Ureter (tissue), 1 donor: ENCODE data around the gene DBNDD1. TPM values are rescaled to one million over a fixed set of nuclear protein-coding genes. Genes with fewer than 3 reads are reported as not detected.
"Not testable (repeated sequence)": the region's sequence is repeated elsewhere in the genome, so short reads cannot be mapped to it uniquely, and the experiment has no call there.

Experiments used
- DNase-seq: peaks from one replicate; pipeline ENCODE4 v3.0.0-alpha.2; 2020; ENCODE audit warnings: low spot score
- total RNA-seq: library from RNA; stranded (reverse); gene quantifications from one replicate; pipeline ENCODE4 v1.2.4, GENCODE V29; 2023
- donor health status: DM: yes; HTN: yes; CAD: no.

Gene DBNDD1
- total RNA-seq, 1 donor from 2014 or later, result 3.0 TPM

GRCh38 chr16:89988951-89989350 is 30.3 kb downstream of the DBNDD1 start:
- no peak for DNase-seq

DNA sequence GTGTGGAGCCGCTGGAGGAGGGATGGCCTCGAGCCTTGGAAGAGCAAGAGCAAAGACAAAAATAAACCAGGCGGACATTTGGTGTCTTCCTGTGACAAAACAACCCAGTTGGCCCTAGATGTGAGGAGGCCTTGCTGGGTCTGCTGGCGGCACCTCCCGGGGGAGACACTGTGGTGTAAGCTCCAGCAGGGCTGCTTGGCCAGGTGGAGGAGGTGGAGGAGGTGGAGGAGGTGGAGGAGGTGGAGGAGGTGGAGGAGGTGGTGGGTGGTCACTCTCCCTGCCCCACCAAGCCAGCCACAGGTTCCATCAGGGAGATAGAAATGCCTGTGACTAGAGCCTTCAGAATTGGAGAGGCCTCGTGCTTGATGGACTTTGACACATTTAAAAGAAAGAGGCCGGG is 32.1 kb downstream of the DBNDD1 start:
- no peak for DNase-seq

DNA sequence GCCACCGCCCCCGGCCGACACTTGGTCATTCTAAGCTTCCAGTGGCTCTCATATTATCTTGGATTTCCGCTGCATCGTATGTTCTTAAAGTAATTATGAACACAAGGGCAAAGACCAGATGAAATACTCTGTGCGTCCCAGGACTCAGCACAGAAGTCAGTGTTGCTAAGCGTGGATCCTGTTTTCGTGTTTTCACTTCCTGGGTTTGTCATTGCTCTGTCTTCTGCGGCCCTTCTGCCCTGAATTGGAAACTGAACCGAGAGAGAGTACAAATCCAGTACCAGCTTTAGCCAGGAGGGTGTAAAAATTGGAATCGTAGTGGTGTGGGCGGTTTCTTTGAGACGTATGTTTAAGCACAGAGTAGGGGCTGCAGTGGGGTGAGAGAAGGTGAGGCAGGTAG is 32.7 kb downstream of the DBNDD1 start:
- DNase-seq, result no peak

- no peak for DNase-seq
Observed at GRCh38 chr16:89985219-89985618, 34.0 kb downstream of the DBNDD1 start.

- DNase-seq, result no peak
Observed at GRCh38 chr16:89984216-89984615, 35.0 kb downstream of the DBNDD1 start.

- DNase-seq, result no peak
Observed at GRCh38 chr16:89983536-89983935, 35.7 kb downstream of the DBNDD1 start.

DNA sequence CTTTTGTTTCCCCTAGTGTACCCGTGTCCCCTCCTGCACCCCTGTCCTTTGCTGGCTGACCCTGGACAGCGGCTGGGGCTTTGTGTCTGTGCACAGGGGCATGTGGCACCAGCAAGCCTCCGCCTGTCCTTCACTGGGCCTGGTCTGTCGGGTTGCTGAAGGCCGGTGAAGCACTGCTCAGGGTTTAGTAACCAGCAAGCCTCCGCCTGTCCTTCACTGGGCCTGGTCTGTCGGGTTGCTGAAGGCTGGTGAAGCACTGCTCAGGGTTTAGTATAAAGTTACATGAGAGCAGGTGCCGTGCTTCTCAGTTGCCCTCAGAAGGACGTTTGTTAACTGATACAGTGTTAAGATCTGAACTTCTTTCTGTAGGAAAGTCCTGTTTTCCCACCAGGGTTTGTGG is 36.9 kb downstream of the DBNDD1 start:
- no peak for DNase-seq

DNA sequence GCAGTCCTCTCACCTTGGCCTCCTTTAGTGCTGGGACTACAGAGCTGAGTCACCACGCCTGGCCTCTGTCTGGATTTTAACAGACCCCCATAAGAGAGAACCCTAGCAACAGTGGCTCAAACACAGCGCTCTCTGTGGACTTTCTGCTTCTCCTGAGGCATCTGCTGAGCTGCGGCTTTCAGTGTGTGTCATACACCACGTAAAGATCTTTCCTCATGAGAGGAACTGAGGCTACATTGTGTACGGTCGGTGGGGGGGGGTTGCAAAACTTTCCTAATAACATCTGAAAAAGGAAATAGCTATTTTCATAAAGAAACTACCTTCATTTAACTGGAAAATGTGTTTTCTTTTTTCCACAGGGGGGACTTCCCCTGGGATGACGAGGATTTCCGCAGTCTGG is 37.8 kb downstream of the DBNDD1 start:
- no peak for DNase-seq

DNA sequence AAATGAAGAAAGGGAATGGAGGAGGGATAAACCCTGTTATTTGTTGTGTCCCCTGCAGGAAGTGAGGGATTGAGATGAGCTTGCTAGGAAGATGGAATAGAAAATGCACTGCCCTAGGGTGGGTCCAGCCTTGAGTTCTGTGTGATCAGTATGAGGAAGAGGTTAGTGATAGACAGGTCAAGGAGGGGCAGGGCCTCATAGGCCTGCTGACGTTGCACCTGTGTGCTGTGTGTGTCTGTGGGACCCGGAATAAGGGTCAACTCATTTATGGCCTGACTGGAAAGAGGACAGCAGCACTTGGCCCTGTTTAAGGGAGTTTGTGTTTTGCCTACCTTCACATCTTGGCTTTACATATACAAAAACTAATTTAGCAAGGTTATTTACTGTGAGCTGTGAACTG is 44.4 kb downstream of the DBNDD1 start:
- no peak for DNase-seq

- no peak for DNase-seq
Observed at GRCh38 chr16:89973654-89974335, 45.5 kb downstream of the DBNDD1 start.

GRCh38 chr16:89973235-89973634 is 46.0 kb downstream of the DBNDD1 start:
- no peak for DNase-seq

DNA sequence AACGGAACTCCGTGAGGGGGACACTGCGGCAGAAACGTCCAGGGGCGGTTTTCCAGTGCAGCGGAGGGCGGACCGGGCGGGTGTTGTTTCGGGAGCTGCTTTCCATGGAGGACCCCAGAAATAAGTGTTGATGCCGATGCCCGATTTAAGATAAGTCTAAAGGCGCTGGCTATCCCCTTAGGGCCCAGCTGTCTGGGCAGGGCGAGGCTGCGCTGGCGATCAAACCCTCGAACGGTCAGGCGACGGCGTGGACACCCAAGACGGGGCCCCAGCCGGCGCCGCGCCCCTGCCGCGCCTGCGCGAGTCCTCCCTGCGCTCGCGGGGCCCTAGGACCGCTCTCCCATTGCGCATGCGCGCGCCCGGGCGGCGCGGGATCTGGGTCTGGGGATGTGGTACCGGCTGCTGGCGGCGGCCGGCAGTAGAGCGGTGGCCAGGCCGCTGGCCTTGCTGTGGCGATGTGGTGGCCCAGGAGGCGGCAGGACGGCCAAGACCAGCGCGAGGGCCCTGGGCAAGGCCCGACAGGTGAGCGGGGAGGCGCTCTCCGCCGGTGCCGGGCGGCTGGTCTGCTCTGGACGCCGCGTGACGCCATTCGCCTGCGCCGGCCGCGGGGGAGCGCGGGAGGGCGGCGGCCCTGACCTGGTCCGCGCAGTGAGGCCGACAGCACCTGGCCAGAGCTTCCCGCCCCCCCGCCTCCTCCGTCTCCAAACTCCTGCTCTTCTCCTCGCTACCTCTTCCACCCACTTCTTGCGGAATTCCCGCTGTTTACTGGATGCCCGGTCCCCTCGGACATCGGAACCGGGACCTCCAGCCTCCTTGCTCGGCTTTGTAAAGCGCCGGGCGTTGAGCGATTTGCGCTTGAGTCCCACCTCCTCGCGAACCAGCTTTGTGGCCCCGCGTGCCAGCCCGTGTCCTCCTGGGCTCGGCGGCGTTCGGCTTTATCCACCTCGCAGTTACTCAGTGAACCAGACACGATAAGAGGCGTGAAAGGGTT is 46.7 kb downstream of the DBNDD1 start:
- peak; percentile 92 for DNase-seq

GRCh38 chr16:89971495-89972243 is 47.6 kb downstream of the DBNDD1 start:
- no peak for DNase-seq

- DNase-seq, result no peak
Observed at GRCh38 chr16:89969741-89970410, 49.4 kb downstream of the DBNDD1 start.

GRCh38 chr16:89968074-89968473 is 51.2 kb downstream of the DBNDD1 start:
- DNase-seq, result not testable (repeated sequence)

- DNase-seq, result not testable (repeated sequence)
Observed at GRCh38 chr16:89967436-89967835, 51.8 kb downstream of the DBNDD1 start.

DNA sequence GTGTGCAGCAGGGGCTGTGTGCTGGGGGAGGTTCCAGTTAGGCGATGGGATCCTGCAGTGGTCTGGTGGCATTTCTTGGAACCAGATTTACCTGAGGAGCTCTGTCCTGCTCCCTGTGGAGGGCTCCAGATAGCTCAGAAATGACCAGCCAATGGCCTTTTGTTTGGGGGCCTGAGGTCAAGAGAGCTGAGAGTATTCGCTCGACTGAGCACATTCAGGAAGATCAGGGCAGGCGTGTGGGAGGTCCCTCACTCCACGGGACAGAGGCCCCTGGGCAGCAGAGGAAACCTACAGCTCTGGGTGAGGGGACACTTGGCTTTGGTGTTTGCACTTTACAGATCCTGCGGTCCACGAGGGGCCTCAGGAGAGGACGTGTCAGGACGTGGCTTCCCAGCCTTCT is 52.5 kb downstream of the DBNDD1 start:
- no peak for DNase-seq

- DNase-seq, result no peak
Observed at GRCh38 chr16:89965447-89966225, 53.6 kb downstream of the DBNDD1 start.

GRCh38 chr16:89964201-89964600 is 55.1 kb downstream of the DBNDD1 start:
- no peak for DNase-seq

DNA sequence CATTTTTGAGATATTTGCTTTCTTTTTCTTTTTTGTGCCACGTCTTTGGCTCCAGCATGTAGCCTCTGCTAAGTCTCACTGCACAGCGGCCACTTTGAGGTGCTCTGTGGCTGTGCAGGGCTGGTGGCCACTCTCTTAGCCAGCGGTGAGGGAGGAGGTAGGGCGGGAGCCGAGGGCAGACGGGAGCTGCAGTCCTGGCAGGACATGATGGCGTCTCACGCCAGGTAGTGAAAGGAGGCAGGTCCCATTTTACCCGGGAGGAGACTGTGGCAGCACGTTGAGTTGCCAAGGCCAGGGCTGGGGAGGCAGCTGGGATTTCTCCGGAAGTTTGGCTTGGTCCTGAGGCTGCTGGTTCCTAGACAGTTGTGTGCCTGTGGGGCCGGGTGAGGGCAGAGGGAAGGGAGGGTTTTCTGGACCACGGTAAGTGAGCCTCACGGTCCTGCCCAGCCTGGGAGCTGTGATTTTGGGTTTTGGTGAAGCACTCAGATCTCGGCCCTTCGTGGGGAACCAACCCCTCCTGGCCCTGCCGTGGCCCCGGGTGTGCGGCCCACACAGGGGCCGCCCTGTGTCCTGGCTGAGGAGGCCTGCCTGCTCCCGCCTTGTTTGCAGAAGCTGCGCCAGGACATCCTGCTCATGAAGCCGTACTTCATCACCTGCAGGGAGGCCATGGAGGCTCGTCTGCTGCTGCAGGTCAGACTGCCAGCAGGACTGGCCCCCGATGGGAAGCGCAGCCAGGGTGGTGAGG is 56.3 kb downstream of the DBNDD1 start:
- no peak for DNase-seq
